HepG2 (cell line): Measurements from ENCODE around the gene FLAD1. TPM values are rescaled to one million over a fixed set of nuclear protein-coding genes. Genes with fewer than 3 reads are reported as not detected.

Source experiments
- AGO2 ChIP-seq: fragments of 200-400 bp; formaldehyde crosslinking; optimal IDR thresholded peaks from 2 replicates; pipeline ENCODE3; 2017; ENCODE audit warnings: mild to moderate bottlenecking, low read depth, low read length, moderate library complexity
- CBX1 ChIP-seq: IDR thresholded peaks from one replicate; pipeline ENCODE4 v1.6.1; 2016; ENCODE audit warnings: antibody characterized with exemption, low read depth
- MAFF ChIP-seq: IDR thresholded peaks from 2 replicates; pipeline ENCODE4 v1.6.1; 2011; ENCODE audit warnings: low read depth, low read length, improper control_type of control experiment
- MED1 ChIP-seq: sonication (generic); formaldehyde crosslinking; IDR thresholded peaks from 2 replicates; pipeline ENCODE4 v1.4.0; 2020; ENCODE audit warnings: missing genetic modification reagents
- MTA1 ChIP-seq: sonication (generic); formaldehyde crosslinking; IDR thresholded peaks from 2 replicates; pipeline ENCODE4 v1.4.0; 2020; ENCODE audit warnings: missing genetic modification reagents, mild to moderate bottlenecking, borderline replicate concordance
- MYNN ChIP-seq: sonication (generic); formaldehyde crosslinking; IDR thresholded peaks from 2 replicates; pipeline ENCODE4 v1.4.0; 2020; ENCODE audit warnings: mild to moderate bottlenecking, low read depth, missing genetic modification reagents
- PHF8 ChIP-seq: sonication (generic); formaldehyde crosslinking; IDR thresholded peaks from 2 replicates; pipeline ENCODE4 v1.5.0; 2020; ENCODE audit warnings: missing genetic modification reagents
- RAD21 ChIP-seq: fragments of 450-650 bp; formaldehyde crosslinking; IDR thresholded peaks from 2 replicates; pipeline ENCODE4 v1.5.0; 2020; ENCODE audit warnings: mild to moderate bottlenecking
- SNAPC2 ChIP-seq: sonication (generic); formaldehyde crosslinking; IDR thresholded peaks from 2 replicates; pipeline ENCODE4 v1.8.1; 2022; ENCODE audit warnings: mild to moderate bottlenecking, missing genetic modification reagents
- U2AF2 ChIP-seq: fragments of 200-400 bp; formaldehyde crosslinking; IDR thresholded peaks from 2 replicates; pipeline ENCODE4 v1.6.1; 2017; ENCODE audit warnings: low read depth, mild to moderate bottlenecking, low read length
- YY1 ChIP-seq: IDR thresholded peaks from 2 replicates; pipeline ENCODE4 v1.6.1; 2011; ENCODE audit warnings: low read length, low read depth, moderate library complexity, mild to moderate bottlenecking; ENCODE audit not compliant: insufficient read depth, insufficient replicate concordance
- ZBTB3 ChIP-seq: sonication (generic); formaldehyde crosslinking; IDR thresholded peaks from 2 replicates; pipeline ENCODE4 v1.4.0; 2020; ENCODE audit warnings: low read depth, mild to moderate bottlenecking, moderate library complexity, missing genetic modification reagents, borderline replicate concordance
- ZNF607 ChIP-seq: sonication (generic); formaldehyde crosslinking; IDR thresholded peaks from 2 replicates; pipeline ENCODE4 v1.5.1; 2020; ENCODE audit warnings: missing genetic modification reagents, mild to moderate bottlenecking, borderline replicate concordance
- ZNF670 ChIP-seq: sonication (generic); formaldehyde crosslinking; IDR thresholded peaks from 2 replicates; pipeline ENCODE4 v1.8.0; 2022; ENCODE audit warnings: mild to moderate bottlenecking, missing genetic modification reagents, borderline replicate concordance
- ZNF687 ChIP-seq: sonication (generic); formaldehyde crosslinking; IDR thresholded peaks from 2 replicates; pipeline ENCODE4 v1.5.1; 2020; ENCODE audit warnings: mild to moderate bottlenecking, missing genetic modification reagents, moderate library complexity
- ZNF740 ChIP-seq: sonication (generic); formaldehyde crosslinking; IDR thresholded peaks from 2 replicates; pipeline ENCODE4 v1.4.0; 2020; ENCODE audit warnings: missing genetic modification reagents
- ZSCAN31 ChIP-seq: sonication (generic); formaldehyde crosslinking; IDR thresholded peaks from 2 replicates; pipeline ENCODE4 v1.5.0; 2020; ENCODE audit warnings: low read depth, mild to moderate bottlenecking, missing genetic modification reagents
- polyA plus RNA-seq, 8 experiments: library from polyadenylated mRNA; depleted of rRNA in 3 of 8; stranded (reverse) in 7 of 8; unstranded in 1 of 8; fragments of >200 nt; fragmentation: Illumina TruSeq in 4 of 8; extraction: Trizol in 4 of 8; gene quantifications; 2 replicates each; pipeline versions ENCODE4 v1.2.1 to v1.2.3, GENCODE V29; 2011 to 2016; ENCODE audit warnings: low read depth in 4 of 8, missing spikeins in 1 of 8, mixed read lengths in 1 of 8; ENCODE audit not compliant: insufficient read depth in 1 of 8
- total RNA-seq, 5 experiments: library from RNA; depleted of rRNA; stranded (reverse); fragments of >200 nt; fragmentation: Illumina TruSeq; extraction: Trizol; gene quantifications; 2 replicates each; pipeline ENCODE4 v1.2.3, GENCODE V29; 2016; ENCODE audit warnings: low read depth in 1 of 5
- TF ChIP-seq, protein P1 (sequence below): IDR thresholded peaks from 2 replicates; pipeline ENCODE4 v1.6.1; 2012; ENCODE audit warnings: inconsistent platforms
- TF ChIP-seq, protein P2 (sequence below): sonication (generic); formaldehyde crosslinking; IDR thresholded peaks from 2 replicates; pipeline ENCODE4 v1.4.0; 2020; ENCODE audit warnings: missing genetic modification reagents
- TF ChIP-seq, protein P3 (sequence below): sonication (generic); formaldehyde crosslinking; IDR thresholded peaks from 2 replicates; pipeline ENCODE4 v1.5.1; 2020; ENCODE audit warnings: mild to moderate bottlenecking, missing genetic modification reagents, moderate library complexity

Gene FLAD1
- total and polyA plus RNA-seq, 2 of the 13 experiments (the other 11 are each of a cell fraction or from before 2014, with no cell fraction given) = 25.9 to 32.8 TPM

DNA sequence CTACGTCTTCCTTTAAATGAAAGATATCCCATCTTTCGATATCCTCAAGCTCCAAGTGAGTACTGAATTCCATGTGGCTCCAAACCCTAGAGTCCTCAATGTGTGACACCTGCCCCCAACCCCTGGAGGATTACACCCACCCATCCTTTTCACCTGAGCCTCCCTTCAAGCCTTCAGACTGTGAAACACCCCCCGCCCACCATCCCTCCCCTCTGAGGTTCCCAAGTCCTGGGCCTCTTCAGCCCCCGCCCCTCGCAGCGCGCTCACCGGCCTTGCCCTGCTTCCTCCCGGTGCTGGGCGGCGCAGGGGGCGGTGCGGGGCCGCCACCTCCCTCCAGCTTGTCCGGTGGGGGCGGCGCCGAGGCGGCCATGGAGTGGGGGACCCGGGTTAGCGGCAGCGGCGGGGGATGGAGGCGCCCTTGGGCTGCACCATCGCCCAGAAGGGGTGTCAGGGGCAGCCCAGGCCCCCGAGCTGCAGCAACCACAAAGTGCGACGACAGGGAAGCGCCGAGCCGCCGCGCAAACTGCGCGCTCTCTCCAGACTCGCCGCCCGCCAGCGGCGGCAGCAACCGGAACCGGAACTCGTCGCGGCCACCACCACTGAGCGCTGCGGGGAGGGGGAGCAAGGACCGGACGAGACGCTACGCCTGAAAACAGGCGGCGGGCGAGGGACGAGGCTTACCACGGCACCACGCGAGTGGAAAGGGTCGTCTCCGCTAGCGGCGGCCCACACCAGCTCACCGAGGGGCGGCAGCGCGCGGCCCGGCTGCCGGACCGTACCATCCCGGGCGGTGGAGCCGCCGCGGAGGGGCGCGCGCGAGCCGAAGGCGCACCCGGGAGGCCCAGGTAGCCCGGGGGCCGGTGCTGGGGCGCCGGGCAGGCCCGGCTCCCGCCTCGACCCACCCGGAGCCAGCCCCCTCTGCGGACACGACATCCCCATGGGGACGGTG is 21.7 kb upstream of the FLAD1 start, which contains the start of gene PYGO2 (continued):
- TF ChIP-seq MYNN (CRISPR knock-in tag) (0 out of 2 replicates have a peak, but pooled peaks have one; percentile 39), SNAPC2 (peak; percentile 60; the same call in 1 of the 2 replicates), MTA1 (CRISPR knock-in tag) (peak; percentile 86; the same call in 1 of the 2 replicates), ZNF607 (CRISPR knock-in tag) (peak; percentile 94), U2AF2 (no peak), ZNF670 (CRISPR knock-in tag) (peak; percentile 40; the same call in 1 of the 2 replicates), CBX1 (no peak), MED1 (CRISPR knock-in tag) (peak; percentile 60), ZSCAN31 (CRISPR knock-in tag) (peak; percentile 93), ZBTB3 (CRISPR knock-in tag) (no peak; the same call in 1 of the 2 replicates), MAFF (no peak), AGO2 (peak; percentile 99), YY1 (peak; percentile 71), ZNF740 (peak; percentile 64; the same call in 1 of the 2 replicates), RAD21 (peak; percentile 95), ZNF687 (peak; percentile 84), PHF8 (CRISPR knock-in tag) (peak; percentile 79; the same call in 1 of the 2 replicates)
- TF ChIP-seq, protein P1, sequence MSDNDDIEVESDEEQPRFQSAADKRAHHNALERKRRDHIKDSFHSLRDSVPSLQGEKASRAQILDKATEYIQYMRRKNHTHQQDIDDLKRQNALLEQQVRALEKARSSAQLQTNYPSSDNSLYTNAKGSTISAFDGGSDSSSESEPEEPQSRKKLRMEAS = no peak; the same call in none of the 2 replicates
- TF ChIP-seq, protein P2, sequence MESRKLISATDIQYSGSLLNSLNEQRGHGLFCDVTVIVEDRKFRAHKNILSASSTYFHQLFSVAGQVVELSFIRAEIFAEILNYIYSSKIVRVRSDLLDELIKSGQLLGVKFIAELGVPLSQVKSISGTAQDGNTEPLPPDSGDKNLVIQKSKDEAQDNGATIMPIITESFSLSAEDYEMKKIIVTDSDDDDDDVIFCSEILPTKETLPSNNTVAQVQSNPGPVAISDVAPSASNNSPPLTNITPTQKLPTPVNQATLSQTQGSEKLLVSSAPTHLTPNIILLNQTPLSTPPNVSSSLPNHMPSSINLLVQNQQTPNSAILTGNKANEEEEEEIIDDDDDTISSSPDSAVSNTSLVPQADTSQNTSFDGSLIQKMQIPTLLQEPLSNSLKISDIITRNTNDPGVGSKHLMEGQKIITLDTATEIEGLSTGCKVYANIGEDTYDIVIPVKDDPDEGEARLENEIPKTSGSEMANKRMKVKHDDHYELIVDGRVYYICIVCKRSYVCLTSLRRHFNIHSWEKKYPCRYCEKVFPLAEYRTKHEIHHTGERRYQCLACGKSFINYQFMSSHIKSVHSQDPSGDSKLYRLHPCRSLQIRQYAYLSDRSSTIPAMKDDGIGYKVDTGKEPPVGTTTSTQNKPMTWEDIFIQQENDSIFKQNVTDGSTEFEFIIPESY (CRISPR knock-in tag) = peak; percentile 40
- TF ChIP-seq, protein P3, sequence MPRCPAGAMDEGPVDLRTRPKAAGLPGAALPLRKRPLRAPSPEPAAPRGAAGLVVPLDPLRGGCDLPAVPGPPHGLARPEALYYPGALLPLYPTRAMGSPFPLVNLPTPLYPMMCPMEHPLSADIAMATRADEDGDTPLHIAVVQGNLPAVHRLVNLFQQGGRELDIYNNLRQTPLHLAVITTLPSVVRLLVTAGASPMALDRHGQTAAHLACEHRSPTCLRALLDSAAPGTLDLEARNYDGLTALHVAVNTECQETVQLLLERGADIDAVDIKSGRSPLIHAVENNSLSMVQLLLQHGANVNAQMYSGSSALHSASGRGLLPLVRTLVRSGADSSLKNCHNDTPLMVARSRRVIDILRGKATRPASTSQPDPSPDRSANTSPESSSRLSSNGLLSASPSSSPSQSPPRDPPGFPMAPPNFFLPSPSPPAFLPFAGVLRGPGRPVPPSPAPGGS = peak; percentile 78; the same call in 1 of the 2 replicates
